ENCODE measurements around the gene ERC1.

Gene ERC1

GRCh38 chr12:1001507-1001906, 10.5 kb downstream of the ERC1 start:
- no peak for DNase-seq (ENCODE audit: low read depth in 2 of 2)
- H3K4me3 ChIP-seq (replicated peaks in 1 of 2; ENCODE audit: low read depth in 2 of 2, low read length in 2 of 2): no peak overlapping the region
- TF ChIP-seq, protein P1, sequence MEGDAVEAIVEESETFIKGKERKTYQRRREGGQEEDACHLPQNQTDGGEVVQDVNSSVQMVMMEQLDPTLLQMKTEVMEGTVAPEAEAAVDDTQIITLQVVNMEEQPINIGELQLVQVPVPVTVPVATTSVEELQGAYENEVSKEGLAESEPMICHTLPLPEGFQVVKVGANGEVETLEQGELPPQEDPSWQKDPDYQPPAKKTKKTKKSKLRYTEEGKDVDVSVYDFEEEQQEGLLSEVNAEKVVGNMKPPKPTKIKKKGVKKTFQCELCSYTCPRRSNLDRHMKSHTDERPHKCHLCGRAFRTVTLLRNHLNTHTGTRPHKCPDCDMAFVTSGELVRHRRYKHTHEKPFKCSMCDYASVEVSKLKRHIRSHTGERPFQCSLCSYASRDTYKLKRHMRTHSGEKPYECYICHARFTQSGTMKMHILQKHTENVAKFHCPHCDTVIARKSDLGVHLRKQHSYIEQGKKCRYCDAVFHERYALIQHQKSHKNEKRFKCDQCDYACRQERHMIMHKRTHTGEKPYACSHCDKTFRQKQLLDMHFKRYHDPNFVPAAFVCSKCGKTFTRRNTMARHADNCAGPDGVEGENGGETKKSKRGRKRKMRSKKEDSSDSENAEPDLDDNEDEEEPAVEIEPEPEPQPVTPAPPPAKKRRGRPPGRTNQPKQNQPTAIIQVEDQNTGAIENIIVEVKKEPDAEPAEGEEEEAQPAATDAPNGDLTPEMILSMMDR (IDR thresholded peaks at IDR 0.05; ENCODE audit: low read depth, low read length): no peak

GRCh38 chr12:1003600-1004271, 12.7 kb downstream of the ERC1 start:
- TF ChIP-seq, protein P1 (IDR thresholded peaks at IDR 0.05; ENCODE audit: low read depth, low read length): no peak
- no peak for DNase-seq (ENCODE audit: low read depth in 2 of 2)
- no peak overlapping the region for H3K4me3 ChIP-seq (replicated peaks in 1 of 2; ENCODE audit: low read depth in 2 of 2, low read length in 2 of 2)

GRCh38 chr12:1006255-1006654, 15.2 kb downstream of the ERC1 start:
- H3K4me3 ChIP-seq (replicated peaks in 1 of 2; ENCODE audit: low read depth in 2 of 2, low read length in 2 of 2): no peak overlapping the region
- no peak for DNase-seq (ENCODE audit: low read depth in 2 of 2)
- TF ChIP-seq, protein P1 (IDR thresholded peaks at IDR 0.05; ENCODE audit: low read depth, low read length): no peak

DNA sequence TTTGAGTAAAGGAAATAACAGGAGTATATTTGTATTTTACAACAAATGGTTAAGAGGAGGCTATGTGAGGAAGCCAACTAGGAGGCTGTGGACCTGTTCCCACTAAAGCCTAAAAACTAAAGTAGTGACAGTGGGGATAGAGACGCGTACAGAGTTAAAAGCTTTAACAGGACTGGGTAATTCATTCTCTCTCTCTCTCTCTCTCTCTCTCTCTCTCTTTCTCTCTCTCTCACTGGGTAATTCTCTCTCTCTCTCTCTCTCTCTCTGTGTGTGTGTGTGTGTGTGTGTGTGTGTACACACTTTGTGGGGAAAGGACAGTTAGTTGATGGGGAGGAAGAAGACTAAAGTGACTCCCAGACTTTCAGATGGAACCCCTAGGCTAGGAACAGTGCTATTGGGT, 16.3 kb downstream of the ERC1 start:
- DNase-seq (ENCODE audit: low read depth in 2 of 2): no peak
- H3K4me3 ChIP-seq (replicated peaks in 1 of 2; ENCODE audit: low read depth in 2 of 2, low read length in 2 of 2): no peak overlapping the region
- TF ChIP-seq, protein P1 (IDR thresholded peaks at IDR 0.05; ENCODE audit: low read depth, low read length): no peak

DNA sequence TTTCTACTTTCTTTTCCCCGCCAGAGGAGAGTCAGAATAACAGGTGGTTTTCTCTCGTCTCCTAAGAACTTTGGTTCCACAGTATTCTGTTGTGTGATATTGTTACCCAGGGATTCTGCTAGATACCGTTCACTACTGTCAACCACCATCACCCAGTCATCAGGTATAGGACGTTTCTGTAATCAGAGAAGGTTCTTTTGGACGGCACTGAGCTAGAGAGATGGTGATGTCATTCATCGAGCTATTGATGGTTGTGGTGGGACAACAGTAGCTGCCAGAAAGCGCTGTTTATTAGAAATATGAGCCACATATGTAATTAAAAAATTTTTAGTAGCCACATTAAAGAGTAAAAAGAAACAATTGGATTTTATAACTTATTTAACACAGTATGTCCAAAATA, 17.0 kb downstream of the ERC1 start:
- H3K4me3 ChIP-seq (replicated peaks in 1 of 2; ENCODE audit: low read depth in 2 of 2, low read length in 2 of 2): no peak overlapping the region
- DNase-seq (ENCODE audit: low read depth in 2 of 2): no peak
- TF ChIP-seq, protein P1 (IDR thresholded peaks at IDR 0.05; ENCODE audit: low read depth, low read length): no peak

- no peak overlapping the region for H3K4me3 ChIP-seq (replicated peaks in 1 of 2; ENCODE audit: low read depth in 2 of 2, low read length in 2 of 2)
- DNase-seq (ENCODE audit: low read depth in 2 of 2): no peak
- TF ChIP-seq, protein P1 (IDR thresholded peaks at IDR 0.05; ENCODE audit: low read depth, low read length): no peak
Measured at GRCh38 chr12:1011091-1011490, 20.1 kb downstream of the ERC1 start.

All from cardiac fibroblast (primary cell).